HEK293 (cell line): ENCODE measurements around the gene PDZK1IP1.

Experiments
- CTCF ChIA-PET: fragments of 350-600 bp; formaldehyde crosslinking; extraction: SDS; loops from one replicate; lab custom pipeline; 2021; ENCODE audit warnings: antibody characterized with exemption; lab: Yijun Ruan, JAX
- POLR2A ChIA-PET: fragments of 300-600 bp; formaldehyde crosslinking; extraction: SDS; loops from one replicate; lab custom pipeline; 2020; ENCODE audit warnings: antibody characterized with exemption, inconsistent platforms; lab: Yijun Ruan, JAX
- H3K27ac ChIP-seq: fragments of 200-500 bp; sonication (Bioruptor generic); 2 replicates; pipeline ENCODE4 v1.5.1; 2014; ENCODE audit warnings: low read depth, low read length, control low read depth, inconsistent platforms; ENCODE audit errors: extremely low read depth
- H3K36me3 ChIP-seq, 2 experiments: fragments of 200-500 bp in 1 of 2; sonication (Bioruptor generic) in 1 of 2; 1 replicate in 1 of 2; 2 replicates in 1 of 2; pipeline ENCODE4 v1.5.1; 2014 to 2017; ENCODE audit warnings: inconsistent platforms in 2 of 2, low read length in 2 of 2; ENCODE audit not compliant: control insufficient read depth in 2 of 2, insufficient read depth in 1 of 2
- H3K4me1 ChIP-seq: fragments of 200-500 bp; sonication (Bioruptor generic); 2 replicates; pipeline ENCODE4 v1.5.1; 2014; ENCODE audit warnings: mild to moderate bottlenecking, low read length, inconsistent platforms; ENCODE audit not compliant: control insufficient read depth, insufficient read depth
- H3K4me3 ChIP-seq: 2 replicates; pipeline ENCODE4 v1.5.1; 2011; ENCODE audit warnings: low read depth, mild to moderate bottlenecking, control low read depth, low read length, moderate library complexity
- H3K9me3 ChIP-seq: fragments of 200-500 bp; sonication (Bioruptor generic); 2 replicates; pipeline ENCODE4 v1.5.1; 2014; ENCODE audit warnings: low read depth, low read length, inconsistent platforms; ENCODE audit not compliant: control insufficient read depth, insufficient read depth
- EGR2 ChIP-seq: fragments of 450-650 bp; formaldehyde crosslinking; IDR thresholded peaks from 2 replicates; pipeline ENCODE4 v1.5.1; 2016; ENCODE audit warnings: low read depth, missing biosample characterization, missing genetic modification characterization
- GLI4 ChIP-seq: fragments of 450-650 bp; formaldehyde crosslinking; IDR thresholded peaks from 2 replicates; pipeline ENCODE4 v1.5.1; 2016; ENCODE audit warnings: missing biosample characterization, missing genetic modification characterization
- GLIS1 ChIP-seq: fragments of 450-650 bp; formaldehyde crosslinking; IDR thresholded peaks from 2 replicates; pipeline ENCODE4 v1.5.1; 2016; ENCODE audit warnings: missing biosample characterization, missing genetic modification characterization
- HOXD13 ChIP-seq: sonication (generic); formaldehyde crosslinking; IDR thresholded peaks from 2 replicates; pipeline ENCODE4 v1.8.0; 2022; ENCODE audit warnings: missing genetic modification reagents, borderline replicate concordance
- KLF1 ChIP-seq: fragments of 450-650 bp; formaldehyde crosslinking; IDR thresholded peaks from 2 replicates; pipeline ENCODE4 v1.5.1; 2016; ENCODE audit warnings: missing biosample characterization, missing genetic modification characterization
- SETDB1 ChIP-seq: IDR thresholded peaks from one replicate; pipeline ENCODE4 v1.6.1; 2017; ENCODE audit warnings: mild to moderate bottlenecking, low read length, moderate library complexity, mixed read lengths; ENCODE audit not compliant: insufficient read length
- ZBTB20 ChIP-seq: fragments of 450-650 bp; formaldehyde crosslinking; IDR thresholded peaks from 2 replicates; pipeline ENCODE4 v1.5.1; 2016; ENCODE audit warnings: missing biosample characterization, missing genetic modification characterization
- ZFP37 ChIP-seq: fragments of 450-650 bp; formaldehyde crosslinking; IDR thresholded peaks from 2 replicates; pipeline ENCODE4 v1.5.1; 2016; ENCODE audit warnings: missing biosample characterization, missing genetic modification characterization
- ZNF146 ChIP-seq: fragments of 450-650 bp; formaldehyde crosslinking; IDR thresholded peaks from 2 replicates; pipeline ENCODE4 v1.5.1; 2016; ENCODE audit warnings: missing biosample characterization, missing genetic modification characterization
- ZNF16 ChIP-seq: fragments of 450-650 bp; formaldehyde crosslinking; IDR thresholded peaks from 2 replicates; pipeline ENCODE4 v1.5.1; 2016; ENCODE audit warnings: low read depth, missing biosample characterization, missing genetic modification characterization
- ZNF280D ChIP-seq: fragments of 450-650 bp; formaldehyde crosslinking; IDR thresholded peaks from 2 replicates; pipeline ENCODE4 v1.5.1; 2016; ENCODE audit warnings: missing biosample characterization, missing genetic modification characterization
- ZNF530 ChIP-seq: fragments of 450-650 bp; formaldehyde crosslinking; IDR thresholded peaks from 2 replicates; pipeline ENCODE4 v1.5.1; 2016; ENCODE audit warnings: low read depth, missing biosample characterization, missing genetic modification characterization
- ZNF623 ChIP-seq: fragments of 450-650 bp; formaldehyde crosslinking; IDR thresholded peaks from 2 replicates; pipeline ENCODE4 v1.5.1; 2016; ENCODE audit warnings: missing biosample characterization, missing genetic modification characterization
- ZNF792 ChIP-seq: fragments of 450-650 bp; formaldehyde crosslinking; IDR thresholded peaks from 2 replicates; pipeline ENCODE4 v1.5.1; 2016; ENCODE audit warnings: missing biosample characterization, missing genetic modification characterization
- ZSCAN4 ChIP-seq: fragments of 450-650 bp; formaldehyde crosslinking; IDR thresholded peaks from 2 replicates; pipeline ENCODE4 v1.5.1; 2017; ENCODE audit warnings: missing biosample characterization, missing genetic modification characterization

PDZK1IP1 gene

GRCh38 chr1:47190509-47190855, 646 bp upstream of the PDZK1IP1 start:
- no peaks in the 10 kb centered on the region for H3K4me1 ChIP-seq
- CTCF ChIA-PET: interaction anchor here (0.6 to 7.8 kb wide), 8 partner anchors 10 to 853 kb away, joined by 3 to 136 read pairs (median 5); partner anchors contain the start of gene FOXD2
- TF ChIP-seq GLIS1 (no peak), ZNF280D (tag by site-specific recombination) (no peak), KLF1 (0 out of 2 replicates have a peak, but pooled peaks have one; percentile 6), SETDB1 (no peak)
- TF ChIP-seq, all 188 proteins: peak for 1
- no peak overlapping the region for H3K27ac ChIP-seq
- POLR2A ChIA-PET: interaction anchor here (1.2 kb wide), 1 partner anchor 12 kb away, joined by 4 read pairs; no protein-coding TSS in a partner anchor
- no peaks in the 10 kb centered on the region for H3K36me3 ChIP-seq
- no peak overlapping the region for H3K4me3 ChIP-seq
- no peaks in the 10 kb centered on the region for H3K9me3 ChIP-seq

- no peaks in the 10 kb centered on the region for H3K36me3 ChIP-seq
- H3K27ac ChIP-seq: no peak overlapping the region
- ChIA-PET CTCF (interaction anchor here (0.6 to 7.8 kb wide), 9 partner anchors 10 to 1452 kb away, joined by 3 to 136 read pairs (median 4); no protein-coding TSS in a partner anchor), POLR2A (interaction anchor here (1.2 kb wide), 1 partner anchor 10 kb away, joined by 4 read pairs; no protein-coding TSS in a partner anchor)
- no peaks in the 10 kb centered on the region for H3K9me3 ChIP-seq
- TF ChIP-seq ZNF16 (tag by site-specific recombination): no peak
- TF ChIP-seq, all 188 proteins: peak for 0
- Histone ChIP-seq H3K4me1 (no peaks in the 10 kb centered on the region), H3K4me3 (no peak overlapping the region)
Observed at GRCh38 chr1:47188791-47189785, 748 bp downstream of the PDZK1IP1 start.

GRCh38 chr1:47187926-47188250, 1.9 kb downstream of the PDZK1IP1 start:
- Histone ChIP-seq H3K36me3 (no peaks in the 10 kb centered on the region), H3K27ac (no peak overlapping the region), H3K9me3 (no peaks in the 10 kb centered on the region), H3K4me1 (no peaks in the 10 kb centered on the region), H3K4me3 (no peak overlapping the region)
- CTCF ChIA-PET: interaction anchor here (0.6 to 2.1 kb wide), 6 partner anchors 9 to 820 kb away, joined by 3 to 6 read pairs (median 4); no protein-coding TSS in a partner anchor
- TF ChIP-seq ZFP37 (no peak), ZNF146 (tag by site-specific recombination) (no peak), GLI4 (tag by site-specific recombination) (no peak), ZNF530 (tag by site-specific recombination) (no peak), ZBTB20 (tag by site-specific recombination) (no peak), HOXD13 (CRISPR knock-in tag) (no peak), ZNF792 (tag by site-specific recombination) (no peak), EGR2 (tag by site-specific recombination) (no peak), ZNF623 (tag by site-specific recombination) (no peak), ZSCAN4 (tag by site-specific recombination) (no peak)
- POLR2A ChIA-PET: no interaction called here
